Measurements from ENCODE around the gene ATP5F1E. TPM values are rescaled to one million over a fixed set of nuclear protein-coding genes. Genes with fewer than 3 reads are reported as not detected.

Gene ATP5F1E
- polyA plus RNA-seq (ENCODE audit: low read depth in 6 of 6) = 100 to 1,000 TPM in 1 of 6 donors, 10 to 100 TPM in 5; 53.9 to 103 (median 75.5) TPM

DNA sequence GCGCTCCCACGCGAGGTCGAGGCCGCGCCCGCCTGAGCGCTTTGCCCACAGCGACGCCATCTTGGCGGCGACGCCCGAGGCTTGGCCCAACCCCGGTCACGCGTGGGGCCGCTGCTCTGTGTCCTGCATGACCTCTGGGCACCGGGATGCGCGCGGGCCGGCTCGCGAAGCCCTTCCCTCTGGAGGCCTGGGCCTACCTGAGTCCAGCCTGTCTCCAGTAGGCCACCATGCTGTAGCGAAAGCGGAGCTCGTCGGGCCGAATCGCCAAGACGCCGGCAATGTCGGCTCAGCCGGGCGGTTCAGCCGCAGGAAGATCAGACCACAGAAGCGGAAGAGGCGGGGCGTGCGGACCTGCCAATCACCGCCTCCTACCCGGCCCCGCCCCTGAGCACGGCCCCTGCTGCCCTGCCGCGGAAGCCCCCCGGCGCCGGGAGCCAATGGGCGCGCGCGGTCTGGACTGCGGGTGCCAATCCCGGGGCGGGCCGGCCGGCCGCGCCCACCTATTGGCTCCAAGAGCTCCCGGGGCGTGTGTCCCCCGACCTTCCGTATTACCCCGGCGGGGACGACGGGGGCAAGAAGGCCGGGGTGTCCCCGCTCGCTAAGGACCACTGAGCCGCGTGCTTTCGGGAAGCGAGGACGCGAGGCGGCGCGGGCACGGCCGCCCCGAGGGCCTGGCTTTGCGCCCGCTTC, at the start of gene ATP5F1E:
Gene ATP5F1E, minus strand, starts transcription at position 313 of the 690 bp plus-strand sequence. Its CDS starts 84 bp downstream, at position 229.
- Mint-ChIP-seq H3K27me3 (no peaks in the 10 kb centered on the region), H3K36me3 (peaks cover 15 to 25% of the 10 kb centered on the region in 2 donors), H3K27ac (peak within 1 kb of the TSS; percentile 93 to 99 (median 98)), H3K9me3 (no peaks in the 10 kb centered on the region), H3K4me3 (peak within 1 kb of the TSS; percentile 81 to 97 (median 94)), H3K4me1 (peaks cover 25 to 48% (median 37%) of the 10 kb centered on the region in 3 donors)
- ATAC-seq (ENCODE audit: low read depth in 2 of 2) (peak; percentile 91), DNase-seq (peak; percentile 98)

DNA sequence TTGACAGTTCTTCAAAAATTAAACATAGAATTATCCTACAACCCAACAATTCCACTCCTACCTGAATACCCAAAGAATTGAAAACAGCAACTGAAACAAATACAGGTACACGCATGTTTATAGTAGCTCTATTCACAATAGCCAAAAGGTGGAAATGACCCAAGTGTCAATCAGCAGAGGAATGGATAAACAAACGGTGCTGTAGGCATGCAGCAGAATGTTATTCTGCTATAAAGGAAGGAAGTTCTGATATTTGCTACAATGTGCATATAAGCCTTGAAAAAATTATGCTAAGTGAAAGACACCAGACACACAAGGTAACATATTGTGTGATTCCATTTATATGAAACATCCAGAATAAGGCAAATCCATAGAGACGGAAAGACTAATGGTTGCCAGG, 48.9 kb upstream of the ATP5F1E start:
- no peaks in the 10 kb centered on the region for H3K9me3 Mint-ChIP-seq
- ATAC-seq (ENCODE audit: low read depth in 2 of 2) (no peak), DNase-seq (no peak)
- peaks cover 11 to 35% (median 30%) of the 10 kb centered on the region in 3 donors for H3K27me3 Mint-ChIP-seq
- H3K4me1 Mint-ChIP-seq = peaks cover 9 to 18% (median 11%) of the 10 kb centered on the region in 3 donors
- H3K27ac Mint-ChIP-seq = no peak overlapping the region
- H3K36me3 Mint-ChIP-seq = no peaks in the 10 kb centered on the region
- H3K4me3 Mint-ChIP-seq = no peak overlapping the region

DNA sequence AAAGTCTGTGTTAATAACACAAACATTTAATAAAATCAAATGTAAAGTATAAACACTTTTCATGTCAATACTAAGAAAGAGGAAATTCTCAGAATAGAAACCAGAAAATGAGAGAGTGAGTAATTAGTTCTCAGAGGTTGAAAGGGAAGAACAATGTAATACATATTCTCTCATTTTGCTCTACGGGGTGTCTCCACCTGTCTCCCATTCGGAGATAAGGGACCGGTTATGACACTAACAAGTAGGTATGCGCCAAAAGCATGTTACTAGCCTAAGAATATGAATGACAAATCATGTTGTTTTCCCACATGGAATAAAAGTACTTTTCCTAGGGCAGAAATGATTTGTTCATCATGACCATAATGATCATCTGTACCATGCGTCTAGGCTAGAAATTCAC, 46.1 kb upstream of the ATP5F1E start:
- H3K4me1 Mint-ChIP-seq = peaks cover 9 to 18% (median 11%) of the 10 kb centered on the region in 3 donors
- H3K36me3 Mint-ChIP-seq = no peaks in the 10 kb centered on the region
- DNase-seq (no peak), ATAC-seq (ENCODE audit: low read depth in 2 of 2) (no peak)
- no peaks in the 10 kb centered on the region for H3K9me3 Mint-ChIP-seq
- peak overlapping the region in 1 of 6 donors; percentile 48 for H3K27ac Mint-ChIP-seq
- H3K4me3 Mint-ChIP-seq = no peak overlapping the region
- H3K27me3 Mint-ChIP-seq = peaks cover 7 to 39% (median 28%) of the 10 kb centered on the region in 3 donors

DNA sequence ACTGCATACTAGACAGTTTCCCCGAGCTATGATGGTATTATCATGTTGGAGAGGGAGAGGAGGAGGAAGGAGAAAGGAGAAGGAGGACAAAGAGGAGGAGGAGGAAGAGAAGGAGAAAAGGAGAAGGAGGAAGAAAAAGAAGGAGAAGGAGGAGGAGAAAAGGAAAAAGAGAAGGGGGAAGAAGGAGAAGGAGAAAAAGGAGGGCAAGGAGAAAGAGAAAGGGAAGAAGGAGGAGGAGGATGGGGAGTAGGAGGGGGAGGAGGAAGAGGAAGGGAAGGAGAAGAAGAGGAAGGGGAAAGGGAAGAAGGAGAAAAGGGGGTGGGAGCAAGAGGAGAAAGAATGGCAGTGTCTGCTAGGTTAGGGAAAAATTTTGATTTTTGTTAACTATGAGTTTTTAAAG, 45.6 kb upstream of the ATP5F1E start:
- peaks cover 11 to 19% (median 13%) of the 10 kb centered on the region in 3 donors for H3K4me1 Mint-ChIP-seq
- peak overlapping the region in 3 of 8 donors; percentile 44 to 59 (median 51) for H3K4me3 Mint-ChIP-seq
- H3K9me3 Mint-ChIP-seq = no peaks in the 10 kb centered on the region
- peaks cover 7 to 34% (median 26%) of the 10 kb centered on the region in 3 donors for H3K27me3 Mint-ChIP-seq
- no peaks in the 10 kb centered on the region for H3K36me3 Mint-ChIP-seq
- DNase-seq (no peak), ATAC-seq (ENCODE audit: low read depth in 2 of 2) (no peak)
- H3K27ac Mint-ChIP-seq = peak overlapping the region in 3 of 6 donors; percentile 5 to 93 (median 48)

DNA sequence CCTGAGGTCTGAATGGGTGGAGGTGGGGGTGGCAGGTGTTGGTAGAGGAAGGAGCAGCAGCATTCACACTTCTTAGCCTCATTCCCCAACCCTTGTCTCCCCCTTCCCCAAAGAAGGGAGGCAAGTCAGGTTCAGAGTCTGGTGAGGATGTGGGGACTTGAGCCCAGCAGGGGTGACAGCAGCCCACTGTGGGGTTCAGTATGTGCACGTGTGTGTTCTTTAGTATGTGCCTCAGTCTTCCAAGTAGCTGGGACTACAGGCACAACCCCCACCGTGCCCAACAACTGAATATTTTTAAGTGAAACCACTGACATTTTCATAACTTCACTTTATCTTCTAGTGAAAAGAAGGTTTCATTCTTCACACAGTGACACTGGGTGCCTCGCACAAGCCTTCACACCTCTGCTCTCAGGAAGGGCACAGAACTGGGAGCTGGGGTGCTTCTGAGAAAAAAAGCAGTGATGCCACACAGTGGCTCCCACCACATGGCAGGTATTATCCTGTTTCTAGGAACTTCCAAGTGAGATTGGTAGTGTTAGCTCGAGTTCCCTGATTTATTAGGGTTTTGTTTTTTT, 43.9 kb upstream of the ATP5F1E start:
- Mint-ChIP-seq H3K27ac (peak overlapping the region in 1 of 6 donors; percentile 76), H3K4me3 (no peak overlapping the region), H3K9me3 (no peaks in the 10 kb centered on the region), H3K27me3 (peaks cover 3 to 29% (median 20%) of the 10 kb centered on the region in 3 donors), H3K36me3 (no peaks in the 10 kb centered on the region), H3K4me1 (peaks cover 18 to 31% (median 21%) of the 10 kb centered on the region in 3 donors)
- no peak for DNase-seq
- no peak for ATAC-seq (ENCODE audit: low read depth in 2 of 2)

DNA sequence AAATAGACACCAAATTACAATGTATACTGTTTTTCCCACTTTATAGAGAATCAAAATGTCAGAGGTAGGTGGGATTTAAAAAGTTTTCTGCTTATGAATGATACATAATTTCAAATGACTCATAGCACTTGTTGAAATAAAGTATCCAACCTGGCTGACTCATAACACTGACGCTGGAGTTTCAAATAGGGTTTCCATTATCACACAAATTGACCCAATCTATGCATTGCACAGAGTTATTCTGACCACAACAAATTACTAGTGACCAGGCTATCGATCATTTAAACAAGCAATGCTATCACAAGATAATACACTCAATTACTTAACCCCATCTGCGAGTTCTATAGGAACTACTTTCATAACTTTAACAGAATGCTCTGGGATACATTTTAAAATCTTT, 42.3 kb upstream of the ATP5F1E start:
- DNase-seq (no peak), ATAC-seq (ENCODE audit: low read depth in 2 of 2) (no peak)
- Mint-ChIP-seq H3K27me3 (peaks cover 3 to 27% (median 17%) of the 10 kb centered on the region in 3 donors), H3K36me3 (no peaks in the 10 kb centered on the region), H3K4me3 (no peak overlapping the region), H3K4me1 (peaks cover 25 to 37% (median 28%) of the 10 kb centered on the region in 3 donors), H3K27ac (no peak overlapping the region), H3K9me3 (no peaks in the 10 kb centered on the region)

DNA sequence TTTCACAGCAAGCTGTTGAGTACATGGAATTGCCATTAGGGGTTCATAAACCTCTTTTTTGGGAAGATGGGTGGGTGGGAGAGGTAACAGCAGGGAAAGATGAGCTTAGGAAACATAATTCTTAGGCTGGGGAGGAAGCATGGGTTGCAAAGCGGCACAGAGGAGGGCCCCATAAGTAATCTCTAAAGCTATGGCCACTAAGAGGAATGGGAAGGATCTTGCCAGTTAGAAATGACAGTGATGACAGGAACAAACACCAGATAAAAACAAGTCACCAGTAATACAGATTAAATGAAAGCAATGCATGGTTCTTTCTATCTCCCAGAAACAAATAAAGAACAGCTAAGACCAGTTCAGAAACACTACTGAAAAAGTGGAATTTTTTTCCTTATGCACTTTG, 41.4 kb upstream of the ATP5F1E start:
- no peaks in the 10 kb centered on the region for H3K9me3 Mint-ChIP-seq
- H3K27ac Mint-ChIP-seq = no peak overlapping the region
- no peak overlapping the region for H3K4me3 Mint-ChIP-seq
- ATAC-seq (ENCODE audit: low read depth in 2 of 2) = no peak
- H3K36me3 Mint-ChIP-seq = no peaks in the 10 kb centered on the region
- no peak for DNase-seq
- peaks cover 24 to 34% (median 28%) of the 10 kb centered on the region in 3 donors for H3K4me1 Mint-ChIP-seq
- peaks cover 3 to 27% (median 17%) of the 10 kb centered on the region in 3 donors for H3K27me3 Mint-ChIP-seq

DNA sequence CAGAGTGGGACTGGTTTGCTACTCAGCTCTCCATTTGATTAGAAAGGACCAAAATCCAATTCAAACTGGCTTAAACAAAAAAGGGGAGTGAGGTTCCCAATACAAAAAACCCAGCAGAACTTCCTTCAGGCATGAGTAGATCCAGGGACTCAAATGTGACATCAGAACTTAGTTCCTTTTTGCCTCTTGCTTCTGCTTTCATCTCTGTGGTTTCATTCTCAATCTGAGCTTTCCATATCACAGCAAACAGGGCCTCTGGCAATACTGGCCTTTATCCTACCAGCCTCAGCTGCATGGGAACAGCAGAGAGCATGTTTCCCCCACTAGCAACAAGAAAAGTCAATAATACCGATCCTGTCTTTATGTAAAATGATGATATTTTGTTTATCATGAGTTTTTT, 39.1 kb upstream of the ATP5F1E start:
- DNase-seq (peak; percentile 43), ATAC-seq (ENCODE audit: low read depth in 2 of 2) (peak; percentile 99 to 100)
- no peak overlapping the region for H3K4me3 Mint-ChIP-seq
- peaks cover 3 to 14% (median 9%) of the 10 kb centered on the region in 3 donors for H3K27me3 Mint-ChIP-seq
- H3K4me1 Mint-ChIP-seq = peaks cover 16 to 19% (median 17%) of the 10 kb centered on the region in 3 donors
- no peaks in the 10 kb centered on the region for H3K36me3 Mint-ChIP-seq
- no peaks in the 10 kb centered on the region for H3K9me3 Mint-ChIP-seq
- H3K27ac Mint-ChIP-seq = peak overlapping the region; percentile 21 to 82 (median 45)

DNA sequence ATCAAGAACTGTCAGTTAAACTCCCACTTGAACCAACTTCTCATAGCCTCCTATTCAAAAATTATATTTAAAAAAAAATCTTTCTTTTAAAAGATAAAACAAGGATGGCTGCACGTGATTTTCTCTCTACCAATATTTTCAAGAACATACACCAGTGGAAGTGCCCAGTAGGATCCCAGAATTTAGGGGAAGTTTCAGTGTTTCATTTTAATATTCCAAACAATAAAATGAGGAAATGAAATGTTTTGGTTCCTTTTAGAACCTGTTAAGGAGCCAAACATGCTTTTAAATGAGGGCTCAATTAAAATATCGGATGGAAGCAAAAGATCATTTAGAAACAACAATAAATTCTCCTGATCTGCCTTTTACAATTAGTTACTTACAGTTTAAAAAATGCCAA, 36.9 kb upstream of the ATP5F1E start:
- ATAC-seq (ENCODE audit: low read depth in 2 of 2) (no peak), DNase-seq (no peak)
- Mint-ChIP-seq H3K4me3 (no peak overlapping the region), H3K27ac (no peak overlapping the region), H3K4me1 (peaks cover 16 to 19% (median 17%) of the 10 kb centered on the region in 3 donors), H3K27me3 (peaks cover 0 to 2% (median 0%) of the 10 kb centered on the region in 3 donors), H3K9me3 (no peaks in the 10 kb centered on the region), H3K36me3 (no peaks in the 10 kb centered on the region)

DNA sequence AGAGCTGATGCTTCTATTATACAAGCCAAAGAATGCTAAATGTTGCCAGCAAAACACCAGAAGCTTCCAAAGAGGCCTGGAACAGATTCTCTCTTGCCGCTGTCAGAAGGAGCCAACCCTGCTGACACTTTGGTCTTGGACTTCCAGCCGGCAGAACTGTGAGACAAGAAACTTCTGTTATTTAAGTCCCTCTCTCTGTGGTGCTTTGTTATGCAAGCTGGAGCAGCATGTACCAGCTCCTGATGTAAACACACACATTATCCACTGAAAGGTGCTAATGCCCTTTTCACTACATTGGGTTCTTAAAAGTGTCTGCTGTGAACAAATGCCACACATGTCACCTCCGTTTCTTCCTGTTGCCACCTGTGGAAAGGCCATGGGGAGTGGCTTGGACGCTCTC, 36.4 kb upstream of the ATP5F1E start:
- Mint-ChIP-seq H3K9me3 (no peaks in the 10 kb centered on the region), H3K27ac (no peak overlapping the region), H3K36me3 (no peaks in the 10 kb centered on the region), H3K27me3 (peaks cover 0 to 7% (median 4%) of the 10 kb centered on the region in 3 donors), H3K4me1 (peaks cover 16 to 19% (median 17%) of the 10 kb centered on the region in 3 donors), H3K4me3 (no peak overlapping the region)
- ATAC-seq (ENCODE audit: low read depth in 2 of 2) = no peak
- no peak for DNase-seq

DNA sequence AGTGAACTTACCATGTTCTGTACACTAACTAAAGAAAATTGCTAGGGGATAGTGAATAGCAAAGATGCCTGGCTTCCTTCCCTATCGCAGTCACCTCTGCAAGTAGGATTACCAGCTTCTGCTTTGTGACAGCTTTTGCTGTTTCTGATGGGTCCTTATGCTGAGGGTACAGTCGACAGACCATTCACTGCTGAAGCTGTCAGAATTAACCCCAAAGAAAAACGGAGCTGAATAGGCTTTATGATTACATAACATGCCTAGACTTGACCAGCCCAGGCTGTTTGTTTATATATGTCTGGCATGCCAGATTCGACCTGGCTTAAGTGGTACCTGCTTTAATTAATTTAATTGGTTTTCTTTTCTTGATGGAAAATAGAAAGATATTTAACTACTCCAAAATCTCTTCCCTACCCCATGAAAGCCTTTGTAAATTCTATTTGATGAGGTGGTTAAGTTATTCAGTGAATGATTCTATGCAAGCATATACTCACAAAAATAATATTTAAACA, 32.1 kb upstream of the ATP5F1E start:
- DNase-seq (no peak), ATAC-seq (ENCODE audit: low read depth in 2 of 2) (no peak)
- H3K9me3 Mint-ChIP-seq = no peaks in the 10 kb centered on the region
- H3K36me3 Mint-ChIP-seq = no peaks in the 10 kb centered on the region
- no peak overlapping the region for H3K4me3 Mint-ChIP-seq
- H3K4me1 Mint-ChIP-seq = no peaks in the 10 kb centered on the region
- no peak overlapping the region for H3K27ac Mint-ChIP-seq
- H3K27me3 Mint-ChIP-seq = peaks cover 0 to 23% (median 15%) of the 10 kb centered on the region in 3 donors

DNA sequence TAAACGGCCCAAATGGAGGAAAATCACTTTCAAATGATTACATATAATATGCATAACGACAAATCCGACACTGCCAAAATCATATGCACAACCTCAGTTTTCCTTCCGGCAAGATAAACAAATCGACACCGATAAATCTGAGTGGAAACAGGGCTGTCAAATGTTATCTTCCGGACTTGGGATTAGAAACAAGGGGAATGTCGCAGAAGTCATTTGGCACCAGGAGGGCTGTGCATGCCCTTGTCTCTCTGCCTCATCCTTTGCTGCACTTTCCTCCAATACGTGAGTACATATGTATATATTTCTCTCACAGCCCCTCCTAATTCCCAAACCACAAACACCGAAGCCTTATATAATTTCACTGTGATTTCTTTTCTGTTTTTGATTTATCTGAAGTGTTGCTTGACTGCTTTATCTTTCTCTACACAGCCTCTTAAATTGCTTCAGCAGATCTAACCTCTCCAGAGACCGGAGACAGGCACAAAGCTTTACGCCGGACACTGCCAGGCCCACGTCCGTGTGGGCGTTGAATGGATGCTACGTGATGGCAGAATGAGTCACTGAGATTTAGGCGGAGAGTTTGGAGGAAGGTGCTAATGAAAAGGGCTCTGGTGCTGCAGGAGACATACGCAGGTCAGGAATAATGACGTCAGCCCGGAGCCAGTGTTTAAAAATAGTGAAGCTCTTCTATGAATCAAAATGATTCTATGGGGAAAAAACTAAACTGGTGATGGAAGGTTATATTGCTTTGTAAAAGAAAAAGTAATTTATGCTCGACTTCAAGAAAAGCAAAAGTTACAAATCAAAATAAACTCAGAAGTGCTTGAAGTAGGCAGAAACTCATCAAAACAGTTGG, 31.5 kb upstream of the ATP5F1E start:
- ATAC-seq (ENCODE audit: low read depth in 2 of 2) (no peak), DNase-seq (no peak)
- H3K4me3 Mint-ChIP-seq = no peak overlapping the region
- peak overlapping the region in 2 of 6 donors; percentile 3 to 42 for H3K27ac Mint-ChIP-seq
- no peaks in the 10 kb centered on the region for H3K9me3 Mint-ChIP-seq
- no peaks in the 10 kb centered on the region for H3K36me3 Mint-ChIP-seq
- peaks cover 0 to 23% (median 15%) of the 10 kb centered on the region in 3 donors for H3K27me3 Mint-ChIP-seq
- H3K4me1 Mint-ChIP-seq = no peaks in the 10 kb centered on the region

DNA sequence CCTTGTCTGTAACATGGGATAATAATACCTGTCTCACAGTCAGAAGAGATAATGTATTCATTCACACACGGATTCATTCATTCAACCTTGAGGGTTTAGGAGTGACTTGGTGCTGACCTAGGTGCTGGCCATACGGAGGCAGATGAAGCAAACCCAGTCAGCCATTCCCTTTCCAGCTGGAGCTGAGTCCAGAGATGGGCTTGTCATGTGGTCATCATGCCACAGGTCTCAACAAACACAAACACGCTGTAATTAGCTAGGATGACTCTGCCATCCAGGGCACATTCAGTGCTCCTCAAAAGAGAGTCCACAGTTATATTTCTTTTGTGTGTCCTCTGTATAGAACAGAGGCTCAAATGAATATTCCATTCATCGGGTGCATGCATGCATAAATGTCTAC, 29.9 kb upstream of the ATP5F1E start:
- H3K4me1 Mint-ChIP-seq = no peaks in the 10 kb centered on the region
- H3K36me3 Mint-ChIP-seq = no peaks in the 10 kb centered on the region
- H3K4me3 Mint-ChIP-seq = no peak overlapping the region
- ATAC-seq (ENCODE audit: low read depth in 2 of 2) = no peak
- H3K27ac Mint-ChIP-seq = no peak overlapping the region
- peaks cover 0 to 23% (median 15%) of the 10 kb centered on the region in 3 donors for H3K27me3 Mint-ChIP-seq
- DNase-seq = no peak
- no peaks in the 10 kb centered on the region for H3K9me3 Mint-ChIP-seq

All from naive B cell (primary cell).